ENCODE data around the gene ANKRD13B. TPM values are rescaled to one million over a fixed set of nuclear protein-coding genes. Genes with fewer than 3 reads are reported as not detected.
A peak's percentile ranks its signal among the peaks of the same experiment; 100 is the strongest.

Gene ANKRD13B
- total and polyA plus RNA-seq, 12 donors, result 1.0 to 23.8 (median 5.4) TPM

DNA sequence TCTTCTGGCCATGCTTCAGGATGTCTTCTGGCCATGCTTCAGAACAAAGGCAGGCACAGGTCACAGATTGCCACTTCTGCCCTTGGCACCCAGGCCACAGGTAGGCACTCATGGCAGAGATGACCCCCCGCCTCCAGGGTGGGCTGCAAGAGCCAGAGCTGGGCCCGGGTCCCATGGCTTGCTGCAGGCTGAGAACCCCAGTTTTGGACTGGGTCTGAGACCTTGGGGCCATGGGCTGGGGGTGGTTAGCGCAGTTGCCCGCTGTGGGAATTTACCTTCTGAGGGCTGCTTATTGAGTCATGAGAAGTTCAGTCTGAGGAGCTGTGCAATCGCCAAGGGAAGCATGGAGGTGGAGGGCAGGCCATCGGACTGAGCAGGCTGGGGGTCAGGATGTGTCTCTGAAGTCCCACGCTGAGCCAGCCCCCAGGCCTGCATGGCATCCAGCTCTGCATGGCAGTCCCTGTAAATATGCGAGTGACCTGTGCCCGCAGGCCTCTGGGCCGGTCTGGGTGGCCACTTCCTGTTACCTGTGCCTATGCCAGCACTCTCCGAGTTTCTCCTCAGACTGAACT is 1.7 kb downstream of the ANKRD13B start:
- H3K9me3 ChIP-seq (replicated peaks in 1 of 3), result no peaks in the 10 kb centered on the region
- WGBS, 4 donors, result 78 to 93% (median 90%) methylated on average over 7 to 11 of the region's 11 CpGs
- no peaks in the 10 kb centered on the region for H3K36me3 ChIP-seq (replicated peaks in 1 of 2)
- DNase-seq, result peak in 2 of 7 donors; percentile 17 to 22
- H3K4me1 ChIP-seq (replicated peaks in 1 of 2), result peaks cover 38 to 39% of the 10 kb centered on the region in 2 donors
- H3K4me3 ChIP-seq, result no peak overlapping the region
- H3K27me3 ChIP-seq, result no peaks in the 10 kb centered on the region
- intact Hi-C loops (cut with DNase I), result no loop called here
- H3K27ac ChIP-seq, result no peak overlapping the region
- TF ChIP-seq CTCF (IDR thresholded peaks at IDR 0.05) (no peak), POLR2A (IDR thresholded peaks at IDR 0.05) (no peak)

DNA sequence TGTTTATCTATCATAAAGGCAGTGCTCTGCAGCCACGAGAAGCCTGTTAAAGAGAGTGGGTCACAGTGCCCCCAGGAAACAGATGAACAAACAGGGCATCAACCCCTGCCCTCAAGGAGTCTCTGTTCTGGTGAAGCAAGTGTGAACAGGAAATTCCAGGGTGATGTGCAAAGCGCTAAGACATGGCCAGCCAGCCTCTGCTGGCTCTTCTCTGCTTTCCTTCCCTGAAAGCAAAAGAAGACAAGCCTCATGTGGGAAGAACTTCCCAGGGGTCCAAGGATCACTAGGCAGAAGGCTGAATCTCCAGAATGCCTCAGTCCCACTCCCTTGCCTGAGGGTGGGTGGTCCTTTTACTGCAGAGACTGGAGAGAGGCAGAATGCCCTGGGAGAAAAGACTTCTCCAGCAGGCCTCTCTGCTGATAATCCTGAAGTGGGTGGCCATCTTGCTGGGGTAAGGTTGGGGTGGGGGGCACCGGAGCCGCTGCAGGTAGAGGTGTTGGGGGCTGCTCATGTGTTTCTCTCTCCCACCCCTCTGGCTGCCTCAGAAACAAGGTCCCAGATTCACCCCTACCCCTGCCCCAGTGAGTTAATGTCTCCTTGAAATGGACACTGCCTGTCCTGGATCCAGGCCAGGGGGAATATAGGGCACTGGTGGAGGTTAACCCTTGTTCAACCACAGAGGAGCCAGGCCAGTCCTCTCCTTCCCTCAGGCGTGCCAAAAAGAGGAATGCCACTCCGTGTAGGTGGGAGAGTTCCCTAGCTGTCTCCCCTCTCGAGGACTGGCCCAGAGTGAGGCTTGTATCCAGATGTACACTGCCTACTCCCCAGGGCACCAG is 2.4 kb downstream of the ANKRD13B start:
- H3K4me1 ChIP-seq (replicated peaks in 1 of 2), result peaks cover 31 to 32% of the 10 kb centered on the region in 2 donors
- WGBS, 4 donors, result 68 to 78% (median 74%) methylated on average over 7 of the region's 7 CpGs
- DNase-seq, result peak in 2 of 7 donors; percentile 10 to 16
- H3K9me3 ChIP-seq (replicated peaks in 1 of 3), result no peaks in the 10 kb centered on the region
- no peak overlapping the region for H3K27ac ChIP-seq
- H3K36me3 ChIP-seq (replicated peaks in 1 of 2), result no peaks in the 10 kb centered on the region
- TF ChIP-seq POLR2A (IDR thresholded peaks at IDR 0.05) (no peak), CTCF (IDR thresholded peaks at IDR 0.05) (no peak)
- H3K27me3 ChIP-seq, result no peaks in the 10 kb centered on the region
- H3K4me3 ChIP-seq, result no peak overlapping the region
- intact Hi-C loops (cut with DNase I), result no loop called here

- WGBS, 4 donors, result 85 to 92% (median 87%) methylated on average over 9 to 12 of the region's 12 CpGs
- intact Hi-C loops (cut with DNase I), result no loop called here
- H3K4me3 ChIP-seq, result no peak overlapping the region
- peak in 2 of 7 donors; percentile 12 to 17 for DNase-seq
- TF ChIP-seq CTCF (IDR thresholded peaks at IDR 0.05) (no peak), POLR2A (IDR thresholded peaks at IDR 0.05) (no peak)
- H3K27me3 ChIP-seq, result no peaks in the 10 kb centered on the region
- peaks cover 23 to 24% of the 10 kb centered on the region in 2 donors for H3K4me1 ChIP-seq (replicated peaks in 1 of 2)
- H3K27ac ChIP-seq, result no peak overlapping the region
- no peaks in the 10 kb centered on the region for H3K9me3 ChIP-seq (replicated peaks in 1 of 3)
- no peaks in the 10 kb centered on the region for H3K36me3 ChIP-seq (replicated peaks in 1 of 2)
Observed at GRCh38 chr17:29595943-29596774, 3.2 kb downstream of the ANKRD13B start.

DNA sequence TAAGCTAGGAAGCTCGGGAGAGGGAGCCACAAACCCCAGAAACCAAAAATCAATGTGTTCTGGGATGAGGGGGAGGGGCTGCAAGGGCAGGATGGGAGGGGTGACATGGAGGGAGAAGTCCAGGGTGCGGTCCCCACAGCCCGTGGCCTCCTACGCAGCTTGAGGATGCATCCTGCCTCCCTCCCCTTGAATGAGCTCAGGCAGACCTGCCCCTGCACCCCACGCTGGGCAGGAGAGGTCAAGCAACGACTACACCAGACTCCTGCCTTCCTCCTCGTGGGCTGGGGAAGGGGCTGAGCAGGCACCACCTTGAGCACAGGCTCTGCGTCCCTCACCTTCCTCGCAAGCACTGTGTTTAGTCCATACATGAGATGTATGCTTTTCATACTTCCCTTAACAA is 3.9 kb downstream of the ANKRD13B start:
- TF ChIP-seq POLR2A (IDR thresholded peaks at IDR 0.05), result no peak
- TF ChIP-seq CTCF (IDR thresholded peaks at IDR 0.05), result no peak
- WGBS, 4 donors, result 66 to 87% (median 82%) methylated on average over 4 to 9 of the region's 9 CpGs
- DNase-seq, result no peak
- no peak overlapping the region for H3K27ac ChIP-seq
- no peaks in the 10 kb centered on the region for H3K9me3 ChIP-seq (replicated peaks in 1 of 3)
- H3K4me3 ChIP-seq, result no peak overlapping the region
- no peaks in the 10 kb centered on the region for H3K36me3 ChIP-seq (replicated peaks in 1 of 2)
- no peaks in the 10 kb centered on the region for H3K27me3 ChIP-seq
- peaks cover 17 to 18% of the 10 kb centered on the region in 2 donors for H3K4me1 ChIP-seq (replicated peaks in 1 of 2)
- intact Hi-C loops (cut with DNase I), result no loop called here
